Adrenal gland (tissue), 5 donors: ENCODE results near the gene DCAF7.

ENCODE experiments used
- POLR2A ChIP-seq, 2 donors: fragments of 450-650 bp; IDR thresholded peaks; one replicate each; pipeline ENCODE4 v1.6.1; 2017; ENCODE audit warnings: antibody characterized with exemption in 2 of 2, mild to moderate bottlenecking in 2 of 2, moderate library complexity in 1 of 2
- TF ChIP-seq, protein P1 (sequence below), 6 experiments: fragments of 450-650 bp in 4 of 6; fragments of 200-600 bp in 2 of 6; sonication (generic) in 1 of 6; IDR thresholded peaks; 1 replicate in 5 of 6; 2 replicates in 1 of 6; pipeline versions ENCODE4 v1.5.1 to v1.8.0; 2016 to 2021; ENCODE audit warnings: antibody characterized with exemption in 6 of 6, mild to moderate bottlenecking in 2 of 6, moderate library complexity in 1 of 6
- donor health status: DM: no; HTN: no; CAD: no.

DNA sequence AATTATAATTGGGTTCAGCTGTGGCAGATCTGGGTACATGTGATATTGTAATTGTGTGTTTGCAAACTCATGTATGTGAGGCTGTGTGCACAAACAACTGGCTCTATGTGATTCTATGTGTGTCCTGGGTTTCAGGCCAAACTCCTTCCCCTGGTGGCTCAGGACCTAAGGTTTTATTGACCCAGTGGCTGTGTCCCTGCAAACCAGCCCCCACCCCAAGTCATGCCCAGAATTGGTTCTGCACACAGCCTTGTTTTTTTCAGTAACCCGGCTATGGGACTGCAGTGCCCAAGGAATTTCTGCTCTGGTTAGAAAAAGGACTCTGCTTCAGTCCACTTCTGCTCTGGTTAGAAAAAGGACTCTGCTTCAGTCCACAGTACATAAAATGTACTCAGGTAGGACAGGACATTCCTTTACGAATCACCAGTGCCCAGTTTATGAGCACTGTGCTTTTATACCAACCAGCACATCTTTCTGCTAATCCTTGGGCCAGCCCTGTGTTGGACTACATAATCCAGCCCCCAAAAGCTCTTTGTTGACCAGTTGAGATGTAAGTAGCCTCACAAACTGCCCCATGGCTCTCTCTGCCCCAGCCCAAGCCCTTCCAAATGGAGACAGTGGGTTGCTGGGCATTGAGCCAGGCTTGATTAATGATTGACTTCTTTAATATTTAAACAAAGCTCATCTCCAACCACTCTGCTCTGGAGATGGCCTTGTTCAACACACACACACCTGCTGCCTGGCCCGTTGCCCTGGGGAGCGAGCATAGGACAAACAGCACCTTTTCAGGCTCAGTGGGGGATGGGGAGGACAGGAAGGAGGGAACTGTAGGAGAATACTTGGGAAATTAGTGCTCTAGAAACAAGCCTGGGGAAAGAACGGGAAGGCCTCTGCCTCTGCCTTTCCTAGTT lies 30.1 kb upstream of the DCAF7 start:
- no peak for TF ChIP-seq POLR2A (IDR thresholded peaks at IDR 0.05)
- TF ChIP-seq, protein P1, sequence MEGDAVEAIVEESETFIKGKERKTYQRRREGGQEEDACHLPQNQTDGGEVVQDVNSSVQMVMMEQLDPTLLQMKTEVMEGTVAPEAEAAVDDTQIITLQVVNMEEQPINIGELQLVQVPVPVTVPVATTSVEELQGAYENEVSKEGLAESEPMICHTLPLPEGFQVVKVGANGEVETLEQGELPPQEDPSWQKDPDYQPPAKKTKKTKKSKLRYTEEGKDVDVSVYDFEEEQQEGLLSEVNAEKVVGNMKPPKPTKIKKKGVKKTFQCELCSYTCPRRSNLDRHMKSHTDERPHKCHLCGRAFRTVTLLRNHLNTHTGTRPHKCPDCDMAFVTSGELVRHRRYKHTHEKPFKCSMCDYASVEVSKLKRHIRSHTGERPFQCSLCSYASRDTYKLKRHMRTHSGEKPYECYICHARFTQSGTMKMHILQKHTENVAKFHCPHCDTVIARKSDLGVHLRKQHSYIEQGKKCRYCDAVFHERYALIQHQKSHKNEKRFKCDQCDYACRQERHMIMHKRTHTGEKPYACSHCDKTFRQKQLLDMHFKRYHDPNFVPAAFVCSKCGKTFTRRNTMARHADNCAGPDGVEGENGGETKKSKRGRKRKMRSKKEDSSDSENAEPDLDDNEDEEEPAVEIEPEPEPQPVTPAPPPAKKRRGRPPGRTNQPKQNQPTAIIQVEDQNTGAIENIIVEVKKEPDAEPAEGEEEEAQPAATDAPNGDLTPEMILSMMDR (IDR thresholded peaks at IDR 0.05): no peak
